SIG-M5 (cell line): ENCODE results near the gene IRX1.

Experiments used
- DNase-seq: peaks from one replicate; lab custom pipeline; 2025; lab: John Stamatoyannopoulos, UW

Gene IRX1

GRCh38 chr5:3600106-3601060 is 4.8 kb downstream of the IRX1 start:
- no peak for DNase-seq

DNA sequence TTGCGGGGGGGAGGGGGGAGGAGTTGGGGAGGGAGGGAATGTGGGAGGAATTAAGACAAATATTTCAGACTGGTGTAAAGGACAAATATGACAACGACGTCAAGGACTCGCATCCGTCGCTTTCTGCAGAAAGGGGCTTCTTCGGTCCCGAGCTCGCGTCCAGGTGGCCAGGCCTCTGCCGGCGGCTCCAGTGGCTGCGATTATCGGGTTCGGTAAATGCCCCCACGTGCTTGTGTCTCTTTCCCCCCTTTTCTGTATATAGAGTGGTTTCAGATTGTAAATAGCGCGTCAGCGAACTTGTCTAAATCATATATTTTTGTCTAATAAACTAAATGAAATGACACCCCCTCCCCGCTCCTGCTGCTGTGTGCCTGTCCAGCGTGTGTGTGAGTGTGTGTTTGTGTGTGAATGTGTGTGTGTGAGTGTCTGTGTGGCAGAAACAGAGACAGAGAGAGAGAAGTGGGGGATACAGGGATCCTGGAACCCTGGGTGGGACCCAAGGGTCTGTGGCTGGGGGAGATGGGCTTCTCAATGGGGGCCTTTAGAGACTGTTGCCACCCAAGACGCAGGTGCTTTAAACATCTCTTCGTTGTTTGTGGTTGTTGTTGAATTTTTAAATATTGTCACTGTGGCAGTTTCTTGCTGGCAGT is 5.6 kb downstream of the IRX1 start:
- no peak for DNase-seq

- no peak for DNase-seq
These were observed 6.5 kb downstream of the IRX1 start for GRCh38 chr5:3601911-3602782.

DNA sequence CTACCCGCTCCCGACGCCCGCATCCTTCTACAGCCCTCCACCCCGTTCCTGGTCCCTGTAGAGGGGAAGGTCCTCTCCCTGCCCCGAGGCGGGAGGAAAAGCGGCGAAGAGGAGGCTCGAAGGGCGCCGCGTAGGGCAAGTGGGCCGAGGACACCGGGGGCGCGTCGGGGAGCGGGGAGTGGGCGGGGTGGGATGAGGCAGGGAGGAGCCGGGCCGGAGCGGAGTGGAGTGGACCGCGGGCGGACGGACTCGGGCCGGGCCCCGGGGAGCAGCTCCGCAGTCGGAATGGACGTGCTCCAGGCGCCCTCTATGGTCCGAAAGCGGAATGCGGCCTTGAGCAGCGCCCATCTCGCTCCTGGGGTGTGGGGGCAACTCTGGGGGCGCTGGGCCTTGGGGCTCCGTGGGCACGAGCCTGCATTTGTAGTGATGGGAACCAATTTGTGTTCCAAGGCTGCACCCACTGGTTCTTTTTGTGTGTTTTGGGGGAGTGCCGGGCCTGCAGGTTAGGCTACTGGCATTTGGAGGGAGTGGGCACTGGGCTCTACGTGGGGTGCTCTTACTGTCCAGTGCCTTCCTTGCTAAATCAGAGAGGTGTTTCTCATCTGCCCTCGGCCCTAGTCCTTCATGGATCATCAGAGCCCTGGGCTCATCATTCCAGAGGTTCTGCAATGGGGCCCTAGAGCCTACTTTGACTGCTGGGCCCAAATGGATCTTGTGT is 7.3 kb downstream of the IRX1 start:
- no peak for DNase-seq

- no peak for DNase-seq
These were observed 8.9 kb downstream of the IRX1 start for GRCh38 chr5:3604501-3604900.

DNA sequence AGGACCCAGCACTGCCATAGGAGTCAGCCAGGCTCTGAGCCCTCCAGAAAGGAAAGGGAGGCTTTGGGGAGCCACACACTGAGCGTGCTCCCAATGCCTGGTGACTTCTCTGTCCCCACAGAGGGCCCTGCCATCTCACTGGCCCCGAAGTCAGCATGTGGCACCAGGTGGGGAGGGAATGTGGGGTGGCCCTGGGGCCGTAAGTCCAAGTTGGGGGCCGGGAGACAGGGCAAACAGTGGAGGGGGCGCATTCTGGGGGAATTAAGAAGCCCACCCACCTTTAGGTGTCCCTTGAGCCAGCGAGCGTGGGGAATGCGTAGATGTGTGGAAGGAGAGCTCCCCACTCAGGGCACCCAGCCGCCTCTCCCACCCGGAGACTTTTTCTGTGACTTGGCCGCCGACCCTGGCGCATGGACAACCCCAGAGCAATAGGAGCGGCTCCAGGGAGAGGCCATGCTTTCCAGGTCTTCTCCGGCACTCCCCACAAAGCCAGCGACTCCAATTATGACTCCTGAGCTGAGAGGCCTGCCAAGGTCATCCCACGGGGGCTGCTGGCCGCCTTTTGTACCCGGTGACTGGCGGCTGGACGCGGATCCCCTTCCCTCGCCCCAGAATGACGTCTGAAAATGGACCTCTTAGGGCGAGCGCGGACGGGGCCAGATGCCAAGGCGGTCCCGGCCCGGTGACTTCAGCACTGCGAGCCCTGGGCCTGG is 9.8 kb downstream of the IRX1 start:
- DNase-seq: no peak

- no peak for DNase-seq
These were observed 10.6 kb downstream of the IRX1 start for GRCh38 chr5:3606121-3606831.

- no peak for DNase-seq
These were observed 12.0 kb downstream of the IRX1 start for GRCh38 chr5:3607541-3608181.

GRCh38 chr5:3609120-3609681 is 13.6 kb downstream of the IRX1 start:
- no peak for DNase-seq

DNA sequence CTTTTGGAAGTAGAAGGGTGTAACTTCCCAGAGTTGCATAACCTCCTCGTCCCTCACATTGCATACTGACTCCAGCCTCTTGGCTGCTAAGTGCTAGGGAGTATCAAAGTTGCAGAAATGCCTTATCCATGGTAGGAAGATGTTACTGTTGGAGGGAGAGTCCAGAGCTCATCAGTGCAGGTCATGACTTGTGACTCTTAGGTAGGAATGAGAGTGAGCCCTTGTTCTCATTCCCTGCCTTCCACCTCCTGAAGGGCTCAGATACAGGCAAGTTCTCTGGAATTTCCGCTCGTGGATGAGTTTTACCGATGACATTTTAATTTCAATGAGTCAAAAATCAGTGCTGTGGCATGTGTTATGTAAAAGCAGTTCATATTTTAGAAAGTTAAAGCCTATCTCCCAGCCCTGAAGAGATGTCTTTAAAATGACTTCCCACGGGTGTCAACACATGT is 17.0 kb downstream of the IRX1 start:
- no peak for DNase-seq

GRCh38 chr5:3613726-3614125 is 18.1 kb downstream of the IRX1 start:
- no peak for DNase-seq

GRCh38 chr5:3615217-3615616 is 19.6 kb downstream of the IRX1 start:
- DNase-seq: no peak

DNA sequence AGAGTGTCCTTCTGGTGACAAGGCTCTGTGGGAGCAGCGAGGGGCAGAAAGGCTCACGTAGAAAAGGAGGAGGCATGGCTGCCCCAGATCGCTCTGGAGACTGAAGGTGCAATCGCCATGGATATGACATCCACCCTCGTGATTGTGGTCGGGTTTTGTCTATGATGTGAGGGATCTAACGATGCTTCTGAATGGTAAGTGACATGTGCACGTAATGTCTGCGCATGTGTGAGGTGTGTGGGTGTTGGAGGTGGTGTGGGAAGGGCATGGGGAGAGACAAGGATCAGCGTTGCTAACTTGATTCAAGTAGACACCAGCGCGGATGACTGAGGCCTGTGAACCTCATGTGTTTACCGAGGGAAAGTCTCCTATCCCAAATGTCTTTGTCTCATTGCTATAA is 20.2 kb downstream of the IRX1 start:
- no peak for DNase-seq

GRCh38 chr5:3619579-3619978 is 23.9 kb downstream of the IRX1 start:
- DNase-seq: no peak

DNA sequence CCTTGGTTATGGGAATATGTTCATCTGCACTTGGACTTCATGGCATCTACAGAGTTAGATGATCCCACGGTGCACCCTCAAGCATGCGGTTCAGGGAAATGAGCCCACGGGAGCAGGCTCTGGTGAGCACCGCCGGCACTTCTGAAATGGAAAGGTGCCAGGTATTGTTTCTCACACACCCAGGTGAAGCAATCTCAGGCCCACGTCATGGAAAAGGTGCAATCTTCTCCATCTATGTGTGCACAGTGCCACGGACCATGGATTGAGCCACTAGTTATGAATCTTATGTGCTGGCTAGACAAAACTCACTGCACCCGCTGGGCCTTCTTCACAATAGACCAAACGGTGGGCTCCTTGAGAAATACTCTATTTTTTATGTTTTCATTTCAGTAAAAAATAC is 27.3 kb downstream of the IRX1 start:
- no peak for DNase-seq

GRCh38 chr5:3625626-3626025 is 30.0 kb downstream of the IRX1 start:
- no peak for DNase-seq

DNA sequence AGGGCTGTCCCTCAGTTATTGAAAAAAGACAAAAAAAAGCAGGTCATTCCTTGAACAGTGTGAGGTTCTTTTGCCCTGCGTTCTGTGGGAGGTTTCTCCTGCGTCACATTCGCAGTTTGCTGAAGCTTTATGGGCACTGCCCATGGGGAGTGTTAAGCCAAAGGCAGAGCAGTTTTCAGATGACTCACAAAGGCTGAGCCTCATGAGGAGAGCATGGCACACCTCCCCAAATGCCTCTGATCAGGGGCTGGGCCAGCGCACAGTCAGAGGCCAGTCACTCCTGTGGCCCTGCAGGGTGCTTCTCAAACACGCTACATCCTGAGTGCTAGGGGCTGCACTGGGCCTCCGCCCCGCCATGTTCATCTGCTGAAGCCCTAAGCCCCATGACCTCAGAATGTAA is 38.4 kb downstream of the IRX1 start:
- DNase-seq: no peak

GRCh38 chr5:3639175-3639574 is 43.5 kb downstream of the IRX1 start:
- no peak for DNase-seq

DNA sequence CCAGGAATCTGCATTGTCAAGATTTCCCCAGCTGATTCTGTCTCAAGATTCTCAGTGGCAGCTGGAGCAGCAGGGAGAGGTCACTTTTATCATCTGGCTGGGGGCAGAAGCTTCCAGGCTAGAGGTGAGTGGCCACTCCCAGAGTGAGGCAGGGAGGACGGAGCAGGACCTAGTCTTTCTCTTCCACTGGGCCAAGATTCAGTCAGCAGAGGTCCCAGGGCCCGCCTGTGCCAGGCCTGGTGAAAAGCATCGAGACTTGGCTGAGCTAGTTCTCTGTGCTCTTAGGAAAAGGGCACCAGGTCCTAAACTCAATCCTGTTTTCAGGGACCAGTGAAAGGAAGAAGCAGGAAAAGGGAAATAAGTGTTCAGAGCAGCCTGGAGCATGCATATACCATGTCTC is 46.6 kb downstream of the IRX1 start:
- no peak for DNase-seq

- no peak for DNase-seq
These were observed 54.7 kb downstream of the IRX1 start for GRCh38 chr5:3650320-3650719.
